ENCODE data around the gene EXOC3L2.

The EXOC3L2 gene

GRCh38 chr19:45179072-45179891, 65.9 kb downstream of the EXOC3L2 start:
- TF ChIP-seq FOXP2 (optimal IDR thresholded peaks at IDR 0.05; ENCODE audit: borderline replicate concordance, extremely low read depth, extremely low read length, insufficient read depth): no peak
- no peak for TF ChIP-seq POLR2AphosphoS5 (IDR thresholded peaks at IDR 0.05; ENCODE audit: low read depth, low read length)
- TF ChIP-seq, protein P1, sequence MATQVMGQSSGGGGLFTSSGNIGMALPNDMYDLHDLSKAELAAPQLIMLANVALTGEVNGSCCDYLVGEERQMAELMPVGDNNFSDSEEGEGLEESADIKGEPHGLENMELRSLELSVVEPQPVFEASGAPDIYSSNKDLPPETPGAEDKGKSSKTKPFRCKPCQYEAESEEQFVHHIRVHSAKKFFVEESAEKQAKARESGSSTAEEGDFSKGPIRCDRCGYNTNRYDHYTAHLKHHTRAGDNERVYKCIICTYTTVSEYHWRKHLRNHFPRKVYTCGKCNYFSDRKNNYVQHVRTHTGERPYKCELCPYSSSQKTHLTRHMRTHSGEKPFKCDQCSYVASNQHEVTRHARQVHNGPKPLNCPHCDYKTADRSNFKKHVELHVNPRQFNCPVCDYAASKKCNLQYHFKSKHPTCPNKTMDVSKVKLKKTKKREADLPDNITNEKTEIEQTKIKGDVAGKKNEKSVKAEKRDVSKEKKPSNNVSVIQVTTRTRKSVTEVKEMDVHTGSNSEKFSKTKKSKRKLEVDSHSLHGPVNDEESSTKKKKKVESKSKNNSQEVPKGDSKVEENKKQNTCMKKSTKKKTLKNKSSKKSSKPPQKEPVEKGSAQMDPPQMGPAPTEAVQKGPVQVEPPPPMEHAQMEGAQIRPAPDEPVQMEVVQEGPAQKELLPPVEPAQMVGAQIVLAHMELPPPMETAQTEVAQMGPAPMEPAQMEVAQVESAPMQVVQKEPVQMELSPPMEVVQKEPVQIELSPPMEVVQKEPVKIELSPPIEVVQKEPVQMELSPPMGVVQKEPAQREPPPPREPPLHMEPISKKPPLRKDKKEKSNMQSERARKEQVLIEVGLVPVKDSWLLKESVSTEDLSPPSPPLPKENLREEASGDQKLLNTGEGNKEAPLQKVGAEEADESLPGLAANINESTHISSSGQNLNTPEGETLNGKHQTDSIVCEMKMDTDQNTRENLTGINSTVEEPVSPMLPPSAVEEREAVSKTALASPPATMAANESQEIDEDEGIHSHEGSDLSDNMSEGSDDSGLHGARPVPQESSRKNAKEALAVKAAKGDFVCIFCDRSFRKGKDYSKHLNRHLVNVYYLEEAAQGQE (IDR thresholded peaks at IDR 0.05; ENCODE audit: insufficient read depth in 1 of 2, low read depth in 2 of 2, low read length in 2 of 2): no peak
- TF ChIP-seq SIN3A (IDR thresholded peaks at IDR 0.05; ENCODE audit: borderline replicate concordance, insufficient read depth, low read length): no peak
- TF ChIP-seq TAF1 (IDR thresholded peaks at IDR 0.05; ENCODE audit: borderline replicate concordance, insufficient read depth, low read length): no peak

- TF ChIP-seq FOXP2 (optimal IDR thresholded peaks at IDR 0.05; ENCODE audit: borderline replicate concordance, extremely low read depth, extremely low read length, insufficient read depth): peak; percentile 75
- TF ChIP-seq, protein P1 (IDR thresholded peaks at IDR 0.05; ENCODE audit: insufficient read depth in 1 of 2, low read depth in 2 of 2, low read length in 2 of 2): no peak
- TF ChIP-seq POLR2AphosphoS5 (IDR thresholded peaks at IDR 0.05; ENCODE audit: low read depth, low read length): peak; percentile 73; the same call in 1 of the 2 replicates
- no peak for TF ChIP-seq TAF1 (IDR thresholded peaks at IDR 0.05; ENCODE audit: borderline replicate concordance, insufficient read depth, low read length)
- TF ChIP-seq SIN3A (IDR thresholded peaks at IDR 0.05; ENCODE audit: borderline replicate concordance, insufficient read depth, low read length): peak; percentile 88
These were observed 66.7 kb downstream of the EXOC3L2 start, which contains the start of gene BLOC1S3 for GRCh38 chr19:45178262-45179071. Gene BLOC1S3, plus strand, starts transcription at chr19:45178784. Its CDS starts 513 bp downstream, at chr19:45179297.

DNA sequence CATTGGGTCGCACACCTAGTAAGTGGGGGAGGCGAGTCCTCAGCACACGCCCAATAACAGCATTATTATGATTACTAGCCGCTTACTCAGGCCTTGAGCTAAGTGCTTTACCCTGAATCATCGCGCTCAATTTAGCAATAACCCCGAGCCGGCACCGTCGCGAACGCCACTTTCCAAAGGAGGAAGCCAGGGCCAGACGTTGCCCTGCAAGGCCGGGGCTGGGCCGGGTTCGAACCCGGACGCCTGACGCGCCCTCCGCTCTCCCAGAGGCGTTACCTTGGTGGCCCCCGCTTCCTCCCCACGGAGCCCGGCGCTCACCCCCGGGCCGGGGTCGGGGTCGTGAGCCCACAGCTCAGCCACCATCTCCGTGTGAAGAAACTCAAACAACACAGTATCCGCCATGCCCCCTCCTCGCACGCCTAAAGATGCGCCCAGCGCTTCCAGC, 67.4 kb downstream of the EXOC3L2 start, which contains the start of gene TRAPPC6A:
TSS of gene TRAPPC6A (minus strand) at position 421 of the 445 bp plus-strand sequence. CDS start at position 402, 19 bp downstream.
- TF ChIP-seq, protein P1 (IDR thresholded peaks at IDR 0.05; ENCODE audit: insufficient read depth in 1 of 2, low read depth in 2 of 2, low read length in 2 of 2): no peak
- TF ChIP-seq FOXP2 (optimal IDR thresholded peaks at IDR 0.05; ENCODE audit: borderline replicate concordance, extremely low read depth, extremely low read length, insufficient read depth) (no peak), TAF1 (IDR thresholded peaks at IDR 0.05; ENCODE audit: borderline replicate concordance, insufficient read depth, low read length) (peak; percentile 36; the same call in 1 of the 2 replicates), SIN3A (IDR thresholded peaks at IDR 0.05; ENCODE audit: borderline replicate concordance, insufficient read depth, low read length) (no peak), POLR2AphosphoS5 (IDR thresholded peaks at IDR 0.05; ENCODE audit: low read depth, low read length) (no peak)

GRCh38 chr19:45175515-45176345, 69.5 kb downstream of the EXOC3L2 start:
- no peak for TF ChIP-seq FOXP2 (optimal IDR thresholded peaks at IDR 0.05; ENCODE audit: borderline replicate concordance, extremely low read depth, extremely low read length, insufficient read depth)
- no peak for TF ChIP-seq POLR2AphosphoS5 (IDR thresholded peaks at IDR 0.05; ENCODE audit: low read depth, low read length)
- no peak for TF ChIP-seq SIN3A (IDR thresholded peaks at IDR 0.05; ENCODE audit: borderline replicate concordance, insufficient read depth, low read length)
- TF ChIP-seq, protein P1 (IDR thresholded peaks at IDR 0.05; ENCODE audit: insufficient read depth in 1 of 2, low read depth in 2 of 2, low read length in 2 of 2): no peak
- no peak for TF ChIP-seq TAF1 (IDR thresholded peaks at IDR 0.05; ENCODE audit: borderline replicate concordance, insufficient read depth, low read length)

Data from PFSK-1 (cell line).